Measurements from ENCODE around the gene NINJ2.
"Not testable (repeated sequence)": the region's sequence is repeated elsewhere in the genome, so short reads cannot be mapped to it uniquely, and the experiment has no call there.

NINJ2 gene

GRCh38 chr12:663293-663871 lies at the start of gene NINJ2:
Gene NINJ2 (minus strand): TSS chr12:663445. CDS start chr12:663360, 85 bp downstream.
- no peak for DNase-seq

GRCh38 chr12:712172-712863 lies 49.1 kb upstream of the NINJ2 start:
- DNase-seq, result no peak

- DNase-seq, result no peak
Measured at GRCh38 chr12:709455-710020, 46.3 kb upstream of the NINJ2 start.

- DNase-seq, result not testable (repeated sequence)
Measured at GRCh38 chr12:708084-708483, 44.8 kb upstream of the NINJ2 start.

- DNase-seq, result no peak
Measured at GRCh38 chr12:704516-705242, 41.4 kb upstream of the NINJ2 start.

GRCh38 chr12:701896-702539 lies 38.8 kb upstream of the NINJ2 start:
- no peak for DNase-seq

GRCh38 chr12:700016-700415 lies 36.8 kb upstream of the NINJ2 start:
- DNase-seq, result no peak

GRCh38 chr12:698222-698621 lies 35.0 kb upstream of the NINJ2 start:
- DNase-seq, result not testable (repeated sequence)

- DNase-seq, result no peak
Measured at GRCh38 chr12:697481-697880, 34.2 kb upstream of the NINJ2 start.

- no peak for DNase-seq
Measured at GRCh38 chr12:694734-695503, 31.7 kb upstream of the NINJ2 start.

- DNase-seq, result no peak
Measured at GRCh38 chr12:693934-694533, 30.8 kb upstream of the NINJ2 start.

- DNase-seq, result no peak
Measured at GRCh38 chr12:692274-692673, 29.0 kb upstream of the NINJ2 start.

GRCh38 chr12:690466-690865 lies 27.2 kb upstream of the NINJ2 start:
- DNase-seq, result no peak

GRCh38 chr12:685388-685787 lies 22.1 kb upstream of the NINJ2 start:
- DNase-seq, result no peak

GRCh38 chr12:684416-684815 lies 21.2 kb upstream of the NINJ2 start:
- no peak for DNase-seq

GRCh38 chr12:681568-682256 lies 18.5 kb upstream of the NINJ2 start:
- DNase-seq, result no peak

GRCh38 chr12:678747-679712 lies 15.8 kb upstream of the NINJ2 start:
- no peak for DNase-seq

GRCh38 chr12:675562-675961 lies 12.3 kb upstream of the NINJ2 start:
- DNase-seq, result no peak

GRCh38 chr12:674272-674781 lies 11.1 kb upstream of the NINJ2 start:
- DNase-seq, result no peak

GRCh38 chr12:673849-674248 lies 10.6 kb upstream of the NINJ2 start:
- no peak for DNase-seq

Measured in NCI-H187 (cell line).